ENCODE results near the gene HTR3C.
"Not testable (repeated sequence)": the region's sequence is repeated elsewhere in the genome, so short reads cannot be mapped to it uniquely, and the experiment has no call there.

HTR3C gene

DNA sequence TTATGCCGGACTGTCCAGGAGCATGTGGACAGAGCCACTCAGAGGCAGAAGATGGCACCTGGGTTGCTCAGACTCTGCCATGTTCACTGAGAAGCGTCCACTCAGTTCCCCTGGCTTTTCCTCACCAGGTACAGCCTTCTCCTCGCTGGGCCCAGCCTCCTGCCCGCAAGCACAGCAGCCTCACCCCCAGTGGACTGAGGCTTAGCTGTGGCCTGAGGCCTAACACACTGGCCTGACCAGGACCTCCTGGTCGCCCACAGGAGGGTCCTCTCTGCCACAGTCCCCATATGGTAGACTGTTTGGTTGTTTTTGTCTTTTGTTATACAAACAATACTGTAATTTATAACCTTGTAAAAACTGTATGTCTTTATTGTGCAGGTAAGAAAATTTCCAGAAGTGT is 15.5 kb downstream of the HTR3C start:
- Histone ChIP-seq H3K18ac (ENCODE audit: low read length) (no peak overlapping the region), H2BK120ac (ENCODE audit: low read depth, low read length) (no peak overlapping the region), H3K79me1 (ENCODE audit: low read depth, low read length) (no peaks in the 10 kb centered on the region), H3K27me3 (ENCODE audit: control insufficient read depth in 3 of 3, insufficient read depth in 3 of 3, low read depth in 1 of 3, low read length in 3 of 3) (peaks cover 0 to 6% (median 0%) of the 10 kb centered on the region in 3 experiments), H3K9ac (ENCODE audit: low read depth, low read length, poor library complexity) (no peak overlapping the region), H3K4me1 (ENCODE audit: control insufficient read depth in 2 of 2, insufficient read depth in 1 of 2, low read depth in 1 of 2, low read length in 2 of 2) (no peaks in the 10 kb centered on the region), H3K4ac (ENCODE audit: low read length) (no peak overlapping the region), H2BK15ac (ENCODE audit: low read length) (no peak overlapping the region), H2AFZ (ENCODE audit: low read length) (no peak overlapping the region), H3K4me2 (ENCODE audit: insufficient read depth, low read length, poor library complexity, severe bottlenecking) (no peak overlapping the region), H3K27ac (replicated peaks; ENCODE audit: low read length) (no peak overlapping the region), H3K9me3 (replicated peaks in 1 of 2; ENCODE audit: control insufficient read depth in 2 of 2, insufficient read depth in 1 of 2, low read depth in 1 of 2, low read length in 2 of 2) (no peaks in the 10 kb centered on the region), H3K14ac (ENCODE audit: low read length) (no peak overlapping the region), H2BK12ac (ENCODE audit: low read length) (no peak overlapping the region), H3K23ac (ENCODE audit: low read depth, low read length, poor library complexity) (peak overlapping the region; percentile 29), H4K91ac (ENCODE audit: low read depth, low read length, poor library complexity) (no peak overlapping the region), H2AK5ac (ENCODE audit: low read depth, low read length) (no peak overlapping the region), H4K8ac (ENCODE audit: low read depth, low read length) (no peak overlapping the region), H3K36me3 (replicated peaks in 1 of 2; ENCODE audit: control insufficient read depth in 2 of 2, insufficient read depth in 2 of 2, low read length in 2 of 2) (no peaks in the 10 kb centered on the region), H3K4me3 (ENCODE audit: low read length in 2 of 2) (no peak overlapping the region), H2BK5ac (ENCODE audit: low read length) (no peak overlapping the region)
- no CpG with 5 or more reads among the region's 5 CpGs for WGBS, 2 donors (ENCODE audit: extremely low coverage in 2 of 2, insufficient read length in 2 of 2, insufficient replicate concordance in 1 of 2)
- DNase-seq (ENCODE audit: low spot score): no peak

DNA sequence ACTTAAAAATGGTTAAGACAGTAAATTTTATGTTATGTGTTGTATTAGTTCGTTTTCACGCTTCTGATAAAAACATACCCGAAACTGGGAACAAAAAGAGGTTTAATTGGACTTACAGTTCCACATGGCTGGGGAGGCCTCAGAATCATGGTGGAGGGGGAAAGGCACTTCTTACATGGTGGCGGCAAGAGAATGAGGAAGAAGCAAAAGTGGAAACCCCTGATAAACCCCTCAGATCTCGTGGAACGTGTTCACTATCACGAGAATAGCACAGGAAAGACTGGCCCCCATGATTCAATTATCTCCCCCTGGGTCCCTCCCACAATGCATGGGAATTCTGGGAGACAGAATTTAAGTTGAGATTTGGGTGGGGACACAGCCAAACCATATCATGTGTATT is 18.3 kb downstream of the HTR3C start:
- not testable (repeated sequence) for H2BK12ac ChIP-seq (ENCODE audit: low read length); H2BK120ac ChIP-seq (ENCODE audit: low read depth, low read length); H4K91ac ChIP-seq (ENCODE audit: low read depth, low read length, poor library complexity); H4K8ac ChIP-seq (ENCODE audit: low read depth, low read length); H3K9ac ChIP-seq (ENCODE audit: low read depth, low read length, poor library complexity); H3K27ac ChIP-seq (replicated peaks; ENCODE audit: low read length); H3K18ac ChIP-seq (ENCODE audit: low read length); H3K9me3 ChIP-seq (replicated peaks in 1 of 2; ENCODE audit: control insufficient read depth in 2 of 2, insufficient read depth in 1 of 2, low read depth in 1 of 2, low read length in 2 of 2); H3K27me3 ChIP-seq (ENCODE audit: control insufficient read depth in 3 of 3, insufficient read depth in 3 of 3, low read depth in 1 of 3, low read length in 3 of 3); H3K79me1 ChIP-seq (ENCODE audit: low read depth, low read length); H2AFZ ChIP-seq (ENCODE audit: low read length); H3K23ac ChIP-seq (ENCODE audit: low read depth, low read length, poor library complexity); H2BK15ac ChIP-seq (ENCODE audit: low read length); H2AK5ac ChIP-seq (ENCODE audit: low read depth, low read length); H3K4me1 ChIP-seq (ENCODE audit: control insufficient read depth in 2 of 2, insufficient read depth in 1 of 2, low read depth in 1 of 2, low read length in 2 of 2); H2BK5ac ChIP-seq (ENCODE audit: low read length); H3K14ac ChIP-seq (ENCODE audit: low read length); H3K36me3 ChIP-seq (replicated peaks in 1 of 2; ENCODE audit: control insufficient read depth in 2 of 2, insufficient read depth in 2 of 2, low read length in 2 of 2); H3K4ac ChIP-seq (ENCODE audit: low read length); H3K4me2 ChIP-seq (ENCODE audit: insufficient read depth, low read length, poor library complexity, severe bottlenecking); H3K4me3 ChIP-seq (ENCODE audit: low read length in 2 of 2); DNase-seq (ENCODE audit: low spot score)
- WGBS, 2 donors (ENCODE audit: extremely low coverage in 2 of 2, insufficient read length in 2 of 2, insufficient replicate concordance in 1 of 2): no CpG with 5 or more reads among the region's 7 CpGs

DNA sequence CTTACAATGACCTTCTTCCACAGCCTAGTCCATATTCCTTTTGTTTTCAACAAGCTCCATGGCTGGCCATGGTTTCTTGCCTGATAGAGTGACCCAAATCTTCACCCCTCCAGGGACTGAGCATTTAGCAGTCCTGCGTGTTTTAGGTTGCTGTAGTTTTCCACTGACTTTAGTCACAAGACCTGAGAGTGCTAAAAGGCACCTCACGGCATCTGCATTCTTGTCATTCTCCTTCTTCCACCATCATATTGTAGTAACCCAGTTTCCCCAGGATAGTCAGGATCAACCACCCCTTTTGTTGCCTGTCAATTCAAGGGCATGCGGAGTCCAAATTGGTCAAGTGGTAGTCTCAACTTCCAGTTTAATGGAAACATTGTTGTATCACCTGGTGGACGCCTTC is 20.8 kb downstream of the HTR3C start:
- H2BK15ac ChIP-seq (ENCODE audit: low read length): no peak overlapping the region
- H3K4me1 ChIP-seq (ENCODE audit: control insufficient read depth in 2 of 2, insufficient read depth in 1 of 2, low read depth in 1 of 2, low read length in 2 of 2): peaks cover 0 to 2% of the 10 kb centered on the region in 2 donors
- H4K8ac ChIP-seq (ENCODE audit: low read depth, low read length): no peak overlapping the region
- peaks cover 0 to 7% (median 0%) of the 10 kb centered on the region in 3 experiments for H3K27me3 ChIP-seq (ENCODE audit: control insufficient read depth in 3 of 3, insufficient read depth in 3 of 3, low read depth in 1 of 3, low read length in 3 of 3)
- no peak overlapping the region for H3K14ac ChIP-seq (ENCODE audit: low read length)
- no peak overlapping the region for H3K4me2 ChIP-seq (ENCODE audit: insufficient read depth, low read length, poor library complexity, severe bottlenecking)
- no peak overlapping the region for H3K23ac ChIP-seq (ENCODE audit: low read depth, low read length, poor library complexity)
- no peak for DNase-seq (ENCODE audit: low spot score)
- no peak overlapping the region for H2BK120ac ChIP-seq (ENCODE audit: low read depth, low read length)
- H3K9ac ChIP-seq (ENCODE audit: low read depth, low read length, poor library complexity): no peak overlapping the region
- H3K36me3 ChIP-seq (replicated peaks in 1 of 2; ENCODE audit: control insufficient read depth in 2 of 2, insufficient read depth in 2 of 2, low read length in 2 of 2): no peaks in the 10 kb centered on the region
- H2AK5ac ChIP-seq (ENCODE audit: low read depth, low read length): no peak overlapping the region
- no peak overlapping the region for H3K4me3 ChIP-seq (ENCODE audit: low read length in 2 of 2)
- no peak overlapping the region for H4K91ac ChIP-seq (ENCODE audit: low read depth, low read length, poor library complexity)
- H2AFZ ChIP-seq (ENCODE audit: low read length): no peak overlapping the region
- no peak overlapping the region for H2BK12ac ChIP-seq (ENCODE audit: low read length)
- no peak overlapping the region for H3K18ac ChIP-seq (ENCODE audit: low read length)
- H3K27ac ChIP-seq (replicated peaks; ENCODE audit: low read length): no peak overlapping the region
- H3K9me3 ChIP-seq (replicated peaks in 1 of 2; ENCODE audit: control insufficient read depth in 2 of 2, insufficient read depth in 1 of 2, low read depth in 1 of 2, low read length in 2 of 2): no peaks in the 10 kb centered on the region
- no peaks in the 10 kb centered on the region for H3K79me1 ChIP-seq (ENCODE audit: low read depth, low read length)
- no CpG with 5 or more reads among the region's 4 CpGs for whole genome bisulfite sequencing, 2 donors (ENCODE audit: extremely low coverage in 2 of 2, insufficient read length in 2 of 2, insufficient replicate concordance in 1 of 2)
- no peak overlapping the region for H3K4ac ChIP-seq (ENCODE audit: low read length)
- no peak overlapping the region for H2BK5ac ChIP-seq (ENCODE audit: low read length)

DNA sequence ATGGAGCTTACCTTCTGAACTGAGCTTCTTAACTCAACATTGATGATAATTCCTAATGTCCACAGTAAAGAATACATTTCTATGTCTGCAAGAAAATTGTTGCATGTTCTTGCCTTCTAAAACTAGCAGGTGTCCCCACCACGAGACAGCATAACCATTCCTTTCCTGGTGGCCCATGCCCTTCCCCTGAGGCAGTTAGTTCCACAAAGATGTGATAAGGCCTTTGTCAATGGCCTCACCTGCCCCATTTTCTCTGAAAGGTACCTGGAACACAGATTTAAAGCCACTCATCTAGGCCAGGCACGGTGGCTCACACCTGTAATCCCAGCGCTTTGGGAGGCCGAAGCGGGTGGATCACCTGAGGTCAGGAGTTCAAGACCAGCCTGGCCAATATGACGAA is 23.1 kb downstream of the HTR3C start:
- H2BK5ac ChIP-seq (ENCODE audit: low read length): no peak overlapping the region
- H4K8ac ChIP-seq (ENCODE audit: low read depth, low read length): no peak overlapping the region
- no peak overlapping the region for H2BK12ac ChIP-seq (ENCODE audit: low read length)
- no peaks in the 10 kb centered on the region for H3K9me3 ChIP-seq (replicated peaks in 1 of 2; ENCODE audit: control insufficient read depth in 2 of 2, insufficient read depth in 1 of 2, low read depth in 1 of 2, low read length in 2 of 2)
- no peak overlapping the region for H3K4ac ChIP-seq (ENCODE audit: low read length)
- H3K27me3 ChIP-seq (ENCODE audit: control insufficient read depth in 3 of 3, insufficient read depth in 3 of 3, low read depth in 1 of 3, low read length in 3 of 3): peaks cover 0 to 7% (median 0%) of the 10 kb centered on the region in 3 experiments
- no peak overlapping the region for H3K4me3 ChIP-seq (ENCODE audit: low read length in 2 of 2)
- H3K4me2 ChIP-seq (ENCODE audit: insufficient read depth, low read length, poor library complexity, severe bottlenecking): no peak overlapping the region
- no peak overlapping the region for H2BK120ac ChIP-seq (ENCODE audit: low read depth, low read length)
- no peak overlapping the region for H2AK5ac ChIP-seq (ENCODE audit: low read depth, low read length)
- no peak overlapping the region for H4K91ac ChIP-seq (ENCODE audit: low read depth, low read length, poor library complexity)
- H3K18ac ChIP-seq (ENCODE audit: low read length): no peak overlapping the region
- H3K23ac ChIP-seq (ENCODE audit: low read depth, low read length, poor library complexity): no peak overlapping the region
- no CpG with 5 or more reads among the region's 6 CpGs for WGBS, 2 donors (ENCODE audit: extremely low coverage in 2 of 2, insufficient read length in 2 of 2, insufficient replicate concordance in 1 of 2)
- H3K36me3 ChIP-seq (replicated peaks in 1 of 2; ENCODE audit: control insufficient read depth in 2 of 2, insufficient read depth in 2 of 2, low read length in 2 of 2): no peaks in the 10 kb centered on the region
- peaks cover 0 to 2% of the 10 kb centered on the region in 2 donors for H3K4me1 ChIP-seq (ENCODE audit: control insufficient read depth in 2 of 2, insufficient read depth in 1 of 2, low read depth in 1 of 2, low read length in 2 of 2)
- no peak for DNase-seq (ENCODE audit: low spot score)
- no peak overlapping the region for H3K9ac ChIP-seq (ENCODE audit: low read depth, low read length, poor library complexity)
- H2BK15ac ChIP-seq (ENCODE audit: low read length): no peak overlapping the region
- H3K14ac ChIP-seq (ENCODE audit: low read length): no peak overlapping the region
- H3K79me1 ChIP-seq (ENCODE audit: low read depth, low read length): no peaks in the 10 kb centered on the region
- no peak overlapping the region for H3K27ac ChIP-seq (replicated peaks; ENCODE audit: low read length)
- H2AFZ ChIP-seq (ENCODE audit: low read length): no peak overlapping the region
